CD4-positive, alpha-beta T cell treated with Interleukin-10 for 1 hour (primary cell): ENCODE results near the gene GPR179.

ENCODE experiments used
- DNase-seq: peaks from one replicate; pipeline ENCODE4 v3.0.0-alpha.2; 2020

GPR179 gene

GRCh38 chr17:38343608-38344419 lies at the start of gene GPR179:
Gene GPR179 (minus strand): TSS chr17:38343956. CDS start chr17:38343789, 167 bp downstream.
- no peak for DNase-seq

- no peak for DNase-seq
These were observed 35.7 kb upstream of the GPR179 start for GRCh38 chr17:38379448-38379847.

- DNase-seq = no peak
These were observed 25.5 kb upstream of the GPR179 start for GRCh38 chr17:38369124-38369886.

GRCh38 chr17:38364741-38365140 lies 21.0 kb upstream of the GPR179 start:
- DNase-seq = no peak

GRCh38 chr17:38363016-38363415 lies 19.3 kb upstream of the GPR179 start:
- DNase-seq = no peak

- no peak for DNase-seq
These were observed 18.1 kb upstream of the GPR179 start for GRCh38 chr17:38361694-38362465.

- DNase-seq = no peak
These were observed 15.1 kb upstream of the GPR179 start for GRCh38 chr17:38358586-38359513.

GRCh38 chr17:38357486-38358123 lies 13.8 kb upstream of the GPR179 start:
- DNase-seq = no peak

- no peak for DNase-seq
These were observed 11.5 kb upstream of the GPR179 start for GRCh38 chr17:38355251-38355650.

GRCh38 chr17:38354466-38354865 lies 10.7 kb upstream of the GPR179 start:
- DNase-seq = no peak

GRCh38 chr17:38353668-38354067 lies 9.9 kb upstream of the GPR179 start:
- no peak for DNase-seq

GRCh38 chr17:38353086-38353604 lies 9.4 kb upstream of the GPR179 start:
- DNase-seq = no peak

GRCh38 chr17:38352245-38353085 lies 8.7 kb upstream of the GPR179 start:
- DNase-seq = peak; percentile 11

GRCh38 chr17:38351412-38352222 lies 7.9 kb upstream of the GPR179 start, which contains the start of gene SOCS7:
Gene SOCS7 (plus strand): TSS chr17:38351844. CDS start chr17:38352053, 209 bp downstream.
- peak; percentile 94 for DNase-seq

GRCh38 chr17:38350035-38350434 lies 6.3 kb upstream of the GPR179 start:
- DNase-seq = no peak

GRCh38 chr17:38349097-38349730 lies 5.5 kb upstream of the GPR179 start:
- DNase-seq = peak; percentile 88

- DNase-seq = no peak
These were observed 2.0 kb upstream of the GPR179 start for GRCh38 chr17:38345743-38346142.

- no peak for DNase-seq
These were observed 627 bp upstream of the GPR179 start for GRCh38 chr17:38344420-38344745.
